Measurements from ENCODE around the gene NSF.

- TF ChIP-seq CTCF (IDR thresholded peaks at IDR 0.05) (no peak), REST (IDR thresholded peaks at IDR 0.05) (no peak), POLR2A (IDR thresholded peaks at IDR 0.05; ENCODE audit: low read length) (no peak), SMC3 (IDR thresholded peaks at IDR 0.05) (no peak), RFX5 (IDR thresholded peaks at IDR 0.05) (no peak), ESRRA (IDR thresholded peaks at IDR 0.05; ENCODE audit: borderline replicate concordance, low read length) (no peak), RCOR1 (IDR thresholded peaks at IDR 0.05; ENCODE audit: low read depth, low read length) (no peak), NR3C1 (IDR thresholded peaks at IDR 0.05) (no peak)
These were observed 205.6 kb downstream of the NSF start for GRCh38 chr17:46796084-46796483.
